ENCODE data around the gene TREML2.

DNA sequence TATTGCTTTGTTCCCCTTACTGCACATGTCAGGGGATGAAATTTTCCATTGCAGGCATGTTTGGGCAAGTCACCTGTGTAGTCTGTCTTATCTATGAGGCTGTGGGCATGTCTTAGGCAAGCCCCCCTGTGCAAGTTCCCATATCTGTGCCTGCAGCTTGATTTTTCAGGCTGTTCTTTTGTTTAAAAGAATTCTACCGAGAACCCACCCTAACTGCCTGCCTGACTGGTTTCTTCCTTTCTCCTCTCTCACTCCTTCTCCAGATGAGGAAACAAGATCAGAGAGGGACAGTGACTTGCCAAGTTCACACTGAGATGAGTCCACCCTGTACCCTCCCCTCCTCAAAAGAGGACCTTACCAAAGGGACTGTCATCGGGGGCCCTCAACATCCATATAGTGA, 11.0 kb downstream of the TREML2 start:
- TF ChIP-seq POLR2AphosphoS5 (IDR thresholded peaks at IDR 0.05) (no peak), CTCF (IDR thresholded peaks at IDR 0.05) (no peak), EP300 (IDR thresholded peaks at IDR 0.05) (no peak)
